Brain microvascular endothelial cell (primary cell): ENCODE measurements around the gene EBI3.
"Not testable (repeated sequence)": the region's sequence is repeated elsewhere in the genome, so short reads cannot be mapped to it uniquely, and the experiment has no call there.

Experiments
- DNase-seq: peaks from one replicate; pipeline ENCODE4 v3.0.0-alpha.2; 2020
- H3K27ac ChIP-seq: fragments of 250-450 bp; sonication (Bioruptor Pico); 2 replicates; pipeline ENCODE4 v1.5.1; 2020; ENCODE audit warnings: mild to moderate bottlenecking, moderate library complexity
- H3K27me3 ChIP-seq: fragments of 250-450 bp; sonication (Bioruptor Pico); replicated peaks from 2 replicates; pipeline ENCODE4 v1.5.1; 2020; ENCODE audit warnings: mild to moderate bottlenecking
- H3K36me3 ChIP-seq: fragments of 250-450 bp; sonication (Bioruptor Pico); replicated peaks from 2 replicates; pipeline ENCODE4 v1.5.1; 2020; ENCODE audit warnings: mild to moderate bottlenecking
- H3K4me3 ChIP-seq: 2 replicates; pipeline ENCODE4 v1.5.1; 2011; ENCODE audit warnings: low read depth, mild to moderate bottlenecking, control low read depth, low read length, moderate library complexity
- in situ Hi-C: cut with HindIII; loops from 2 replicates; pipeline ENCODE4 v1.10.0; 2017; ENCODE audit warnings: low sequenced_read_pairs, low pct_ligation_motif_present
- TF ChIP-seq, protein P1 (sequence below): IDR thresholded peaks from 2 replicates; pipeline ENCODE4 v1.5.1; 2011; ENCODE audit warnings: low read depth, mild to moderate bottlenecking, moderate library complexity, low read length, control low read depth, inconsistent platforms; ENCODE audit errors: missing control alignments

The EBI3 gene

DNA sequence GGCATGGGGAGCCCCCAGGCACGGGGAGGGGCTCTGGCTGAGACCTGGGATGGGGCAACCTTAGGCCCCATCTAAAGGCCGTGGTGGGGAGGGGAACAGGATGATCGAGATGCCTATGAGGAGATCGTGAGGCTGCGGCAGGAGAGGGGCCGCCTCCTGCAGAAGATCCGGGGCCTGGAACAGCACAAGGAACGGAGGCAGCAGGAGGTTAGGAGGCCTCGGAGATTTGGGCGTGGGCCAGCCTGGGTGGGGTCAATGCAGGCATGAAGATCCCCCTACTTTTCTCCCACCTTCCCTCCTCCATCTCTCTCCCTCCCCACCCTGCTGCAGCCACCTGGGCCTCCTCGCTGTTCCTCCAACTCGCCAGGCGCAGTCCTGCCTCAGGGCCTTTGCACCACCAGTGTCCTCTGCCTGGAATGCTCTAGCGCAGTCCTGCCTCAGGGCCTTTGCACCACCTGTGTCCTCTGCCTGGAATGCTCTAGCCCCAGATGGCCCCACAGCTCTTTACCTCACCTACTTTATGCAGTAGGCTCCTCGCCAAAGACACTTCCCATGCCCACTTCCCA lies 19.1 kb upstream of the EBI3 start:
- no peaks in the 10 kb centered on the region for H3K36me3 ChIP-seq
- no peaks in the 10 kb centered on the region for H3K27me3 ChIP-seq
- no peak overlapping the region for H3K4me3 ChIP-seq
- no peak for DNase-seq
- H3K27ac ChIP-seq: no peak overlapping the region
- in situ Hi-C loops: no loop called here
- TF ChIP-seq, protein P1, sequence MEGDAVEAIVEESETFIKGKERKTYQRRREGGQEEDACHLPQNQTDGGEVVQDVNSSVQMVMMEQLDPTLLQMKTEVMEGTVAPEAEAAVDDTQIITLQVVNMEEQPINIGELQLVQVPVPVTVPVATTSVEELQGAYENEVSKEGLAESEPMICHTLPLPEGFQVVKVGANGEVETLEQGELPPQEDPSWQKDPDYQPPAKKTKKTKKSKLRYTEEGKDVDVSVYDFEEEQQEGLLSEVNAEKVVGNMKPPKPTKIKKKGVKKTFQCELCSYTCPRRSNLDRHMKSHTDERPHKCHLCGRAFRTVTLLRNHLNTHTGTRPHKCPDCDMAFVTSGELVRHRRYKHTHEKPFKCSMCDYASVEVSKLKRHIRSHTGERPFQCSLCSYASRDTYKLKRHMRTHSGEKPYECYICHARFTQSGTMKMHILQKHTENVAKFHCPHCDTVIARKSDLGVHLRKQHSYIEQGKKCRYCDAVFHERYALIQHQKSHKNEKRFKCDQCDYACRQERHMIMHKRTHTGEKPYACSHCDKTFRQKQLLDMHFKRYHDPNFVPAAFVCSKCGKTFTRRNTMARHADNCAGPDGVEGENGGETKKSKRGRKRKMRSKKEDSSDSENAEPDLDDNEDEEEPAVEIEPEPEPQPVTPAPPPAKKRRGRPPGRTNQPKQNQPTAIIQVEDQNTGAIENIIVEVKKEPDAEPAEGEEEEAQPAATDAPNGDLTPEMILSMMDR: no peak

DNA sequence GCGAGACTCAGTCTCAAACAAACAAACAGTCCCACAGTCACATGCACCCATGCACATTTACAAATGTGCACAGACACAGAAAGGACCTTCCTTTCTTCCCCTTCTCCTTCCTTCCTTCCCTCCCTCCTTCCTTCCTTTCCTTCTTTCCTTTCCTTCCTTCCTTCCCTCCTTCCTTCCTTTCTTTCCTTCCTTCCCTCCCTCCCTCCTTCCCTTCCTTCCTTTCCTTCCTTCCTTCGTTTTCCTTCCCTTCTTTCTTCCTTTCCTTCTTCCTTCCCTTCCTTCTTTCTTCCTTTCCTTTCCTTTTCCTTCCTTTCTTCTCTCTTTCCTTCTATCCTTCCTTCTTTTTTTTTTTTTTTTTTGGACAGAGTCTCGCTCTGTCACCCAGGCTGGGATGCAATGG lies 16.2 kb upstream of the EBI3 start:
- TF ChIP-seq, protein P1: no peak
- H3K4me3 ChIP-seq: no peak overlapping the region
- in situ Hi-C loops: no loop called here
- H3K27ac ChIP-seq: no peak overlapping the region
- H3K27me3 ChIP-seq: no peaks in the 10 kb centered on the region
- no peak for DNase-seq
- no peaks in the 10 kb centered on the region for H3K36me3 ChIP-seq

DNA sequence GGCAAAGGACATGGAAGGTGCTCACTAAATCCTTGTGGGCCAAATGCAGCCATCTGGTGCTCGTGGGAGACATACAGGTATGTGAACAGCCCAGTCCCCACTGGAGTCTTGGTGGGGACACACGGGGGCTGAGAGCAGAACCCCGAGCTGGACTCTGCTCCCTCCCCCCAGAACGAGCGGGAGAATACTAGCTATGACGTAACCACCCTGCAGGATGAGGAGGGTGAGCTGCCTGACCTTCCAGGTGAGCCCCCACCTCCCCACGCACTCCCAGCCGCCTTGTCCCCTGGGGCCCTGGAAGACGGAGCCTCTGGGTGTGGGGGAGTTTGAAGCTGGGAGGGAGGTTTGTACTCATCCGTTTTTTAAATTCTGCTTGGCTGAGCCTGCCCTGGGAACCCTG lies 13.5 kb upstream of the EBI3 start:
- H3K4me3 ChIP-seq: no peak overlapping the region
- TF ChIP-seq, protein P1: no peak
- H3K36me3 ChIP-seq: no peaks in the 10 kb centered on the region
- H3K27me3 ChIP-seq: no peaks in the 10 kb centered on the region
- in situ Hi-C loops: no loop called here
- DNase-seq: no peak
- no peak overlapping the region for H3K27ac ChIP-seq

DNA sequence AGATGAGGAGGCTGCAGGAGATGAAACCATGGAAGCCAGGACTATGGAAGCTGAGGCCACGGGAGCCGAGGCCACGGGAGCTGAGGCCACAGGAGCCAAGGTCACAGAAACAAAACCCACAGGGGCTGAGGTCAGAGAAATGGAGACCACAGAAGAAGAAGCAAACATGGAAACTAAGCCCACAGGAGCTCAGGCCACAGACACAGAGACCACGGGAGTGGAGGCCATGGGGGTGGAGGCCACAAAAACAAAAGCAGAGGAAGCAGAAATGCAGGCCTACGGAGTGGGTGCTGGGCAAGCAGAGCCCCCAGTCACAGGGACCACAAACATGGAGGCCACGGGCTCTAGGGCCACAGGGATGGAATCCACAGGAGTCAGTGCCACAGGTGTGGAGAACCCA lies 12.5 kb upstream of the EBI3 start:
- no peak overlapping the region for H3K27ac ChIP-seq
- H3K36me3 ChIP-seq: no peaks in the 10 kb centered on the region
- TF ChIP-seq, protein P1: no peak
- no peak for DNase-seq
- no peaks in the 10 kb centered on the region for H3K27me3 ChIP-seq
- in situ Hi-C loops: no loop called here
- no peak overlapping the region for H3K4me3 ChIP-seq

DNA sequence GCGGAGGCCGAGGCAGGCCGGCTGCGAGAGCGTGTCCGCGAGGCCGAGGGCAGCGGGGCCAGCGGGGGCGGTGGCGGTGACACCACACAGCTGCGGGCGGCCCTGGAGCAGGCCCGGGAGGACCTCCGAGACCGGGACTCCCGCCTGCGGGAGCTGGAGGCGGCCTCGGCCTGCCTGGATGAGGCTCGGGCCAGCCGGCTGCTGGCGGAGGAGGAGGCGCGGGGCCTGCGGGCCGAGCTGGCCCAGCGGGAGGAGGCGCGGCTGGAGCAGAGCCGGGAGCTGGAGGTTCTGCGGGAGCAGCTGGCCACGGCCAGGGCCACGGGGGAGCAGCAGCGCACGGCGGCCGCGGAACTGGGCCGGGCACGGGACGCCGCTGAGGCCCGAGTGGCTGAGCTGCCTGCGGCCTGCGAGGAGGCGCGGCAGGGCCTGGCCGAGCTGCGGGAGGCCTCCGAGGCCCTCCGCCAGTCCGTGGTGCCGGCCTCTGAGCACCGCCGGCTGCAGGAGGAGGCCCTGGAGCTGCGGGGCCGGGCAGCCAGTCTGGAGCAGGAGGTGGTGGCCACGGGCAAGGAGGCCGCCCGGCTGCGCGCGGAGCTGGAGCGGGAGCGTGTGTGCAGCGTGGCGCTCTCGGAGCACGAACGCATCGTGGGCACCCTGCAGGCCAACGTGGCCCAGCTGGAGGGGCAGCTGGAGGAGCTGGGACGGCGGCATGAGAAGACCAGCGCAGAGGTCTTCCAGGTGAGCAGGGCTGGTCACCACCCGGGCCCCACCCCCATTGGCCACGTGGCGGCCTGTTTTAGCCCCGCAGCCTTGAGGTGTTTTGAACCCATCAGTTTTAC lies 11.7 kb upstream of the EBI3 start:
- no peaks in the 10 kb centered on the region for H3K36me3 ChIP-seq
- TF ChIP-seq, protein P1: no peak
- no peak overlapping the region for H3K27ac ChIP-seq
- H3K27me3 ChIP-seq: no peaks in the 10 kb centered on the region
- DNase-seq: no peak
- H3K4me3 ChIP-seq: no peak overlapping the region
- in situ Hi-C loops: no loop called here

DNA sequence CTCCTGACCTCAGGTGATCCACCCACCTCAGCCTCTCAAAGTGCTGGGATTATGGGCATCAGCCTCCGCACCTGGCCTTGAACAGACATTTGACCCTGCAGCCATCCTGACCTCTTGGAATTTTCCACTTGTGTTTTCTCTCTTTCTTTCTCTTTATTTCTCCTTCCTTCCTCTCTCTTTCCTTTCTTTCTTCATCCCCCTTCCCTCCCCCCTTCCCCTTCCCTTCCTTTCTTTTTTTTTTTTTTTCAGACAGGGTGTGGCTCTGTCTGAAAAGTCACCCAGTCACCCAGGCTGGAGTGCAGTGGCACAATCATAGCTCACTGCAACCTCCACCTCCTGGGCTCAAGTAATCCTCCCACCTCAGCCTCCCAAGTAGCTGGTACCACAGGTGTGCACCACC lies 10.8 kb upstream of the EBI3 start:
- in situ Hi-C loops, DNase-seq, H3K27ac ChIP-seq, H3K4me3 ChIP-seq, H3K36me3 ChIP-seq, H3K27me3 ChIP-seq: not testable (repeated sequence)
